GM12892 (cell line): Measurements from ENCODE around the gene TEKT1.
"Not testable (repeated sequence)": the region's sequence is repeated elsewhere in the genome, so short reads cannot be mapped to it uniquely, and the experiment has no call there.

Experiments used
- DNase-seq: peaks from one replicate; pipeline ENCODE4 v3.0.0; 2011; ENCODE audit not compliant: insufficient read length
- FAIRE-seq: peaks from 2 replicates; lab custom pipeline; 2011; peaks lifted over from hg19 to GRCh38; lab: Jason Lieb, UNC
- POLR2A ChIP-seq: IDR thresholded peaks from 2 replicates; pipeline ENCODE4 v1.6.1; 2011; ENCODE audit warnings: low read depth, low read length, control low read depth
- POLR2AphosphoS5 ChIP-seq: IDR thresholded peaks from 2 replicates; pipeline ENCODE4 v1.6.1; 2011; ENCODE audit warnings: low read depth, low read length, control low read depth
- TAF1 ChIP-seq: IDR thresholded peaks from 2 replicates; pipeline ENCODE4 v1.6.1; 2011; ENCODE audit warnings: low read depth, mild to moderate bottlenecking, control low read depth, low read length, borderline replicate concordance

TEKT1 gene

DNA sequence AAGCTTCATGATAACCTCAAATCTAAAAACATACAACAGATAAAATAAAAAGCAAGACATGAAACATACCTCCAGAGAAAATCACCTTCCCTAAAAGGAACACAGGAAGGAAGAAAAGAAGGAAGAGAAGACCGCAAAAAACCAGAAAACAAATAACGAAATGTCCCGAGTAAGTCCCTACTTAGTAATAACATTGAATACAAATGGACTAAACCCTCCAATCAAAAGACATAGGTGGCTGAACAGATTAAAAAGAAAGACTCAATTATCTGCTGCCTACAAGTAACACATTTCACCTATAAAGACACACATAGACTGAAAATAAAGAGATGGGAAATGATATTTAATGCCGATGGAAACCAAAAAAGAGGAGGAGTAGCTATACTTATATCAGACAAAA is 49.3 kb downstream of the TEKT1 start:
- no peak for FAIRE-seq
- no peak for DNase-seq
- TF ChIP-seq POLR2AphosphoS5: no peak
- TF ChIP-seq POLR2A: no peak
- TF ChIP-seq TAF1: no peak

GRCh38 chr17:6780886-6781285 is 50.6 kb downstream of the TEKT1 start:
- no peak for DNase-seq
- FAIRE-seq: no peak
- TF ChIP-seq TAF1 (no peak), POLR2A (no peak)

DNA sequence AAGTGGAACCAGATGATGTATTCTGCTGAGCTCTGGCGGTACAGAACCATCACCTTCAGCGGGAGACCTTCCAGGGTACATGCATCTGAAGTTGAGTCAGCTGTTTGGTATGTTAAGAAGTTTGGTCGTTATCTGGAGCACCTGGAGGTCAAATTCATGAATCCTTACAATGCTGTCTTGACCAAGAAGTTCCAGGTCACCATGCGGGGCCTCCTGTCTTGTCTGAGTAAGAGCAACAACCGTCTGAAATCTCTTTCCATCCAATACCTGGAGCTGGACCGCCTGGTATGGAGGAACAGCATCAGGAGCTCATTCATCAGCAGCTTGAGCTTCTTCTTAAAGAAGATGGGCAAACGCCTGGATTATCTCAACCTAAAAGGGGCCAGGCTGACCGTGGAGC is 51.5 kb downstream of the TEKT1 start:
- TF ChIP-seq POLR2AphosphoS5: no peak
- no peak for TF ChIP-seq TAF1
- TF ChIP-seq POLR2A: no peak
- DNase-seq: no peak
- no peak for FAIRE-seq

GRCh38 chr17:6779411-6779810 is 52.1 kb downstream of the TEKT1 start:
- DNase-seq: no peak
- TF ChIP-seq TAF1: no peak
- TF ChIP-seq POLR2AphosphoS5: no peak
- TF ChIP-seq POLR2A: no peak
- FAIRE-seq: no peak

DNA sequence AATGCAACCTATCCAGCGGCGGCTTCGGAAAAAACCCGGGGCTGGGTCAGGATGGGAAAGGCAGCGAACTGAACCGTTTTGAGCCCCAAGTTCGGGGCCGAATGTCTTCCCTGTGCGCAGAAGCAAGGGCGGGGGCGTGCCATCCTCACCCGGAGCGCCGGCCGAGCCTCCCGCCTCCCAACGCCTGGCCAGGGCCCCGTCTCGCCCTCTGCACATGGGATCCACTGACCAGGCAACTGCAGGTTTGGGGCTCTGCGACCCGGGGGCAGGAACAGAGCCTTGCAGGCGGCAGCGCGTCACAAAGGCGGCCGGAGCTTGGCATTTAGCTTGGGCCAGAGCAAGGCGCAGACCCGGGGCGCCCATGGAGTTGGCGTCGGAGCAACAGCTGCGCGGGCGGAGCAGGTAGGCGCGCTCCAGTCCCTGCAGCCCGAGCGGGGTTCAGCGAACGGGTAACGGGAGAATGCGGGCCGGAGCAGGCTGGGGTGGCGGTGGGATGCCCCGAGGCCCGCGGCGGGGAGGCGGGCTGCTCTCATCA is 55.6 kb downstream of the TEKT1 start, which contains the start of gene FBXO39:
TSS of gene FBXO39 (plus strand) at position 345 of the 535 bp plus-strand sequence. CDS start 3,654 bp downstream, outside the sequence.
- FAIRE-seq (no peak), DNase-seq (no peak)
- no peak; the same call in 1 of the 2 replicates for TF ChIP-seq POLR2AphosphoS5
- TF ChIP-seq POLR2A: no peak; the same call in 1 of the 2 replicates
- no peak for TF ChIP-seq TAF1

DNA sequence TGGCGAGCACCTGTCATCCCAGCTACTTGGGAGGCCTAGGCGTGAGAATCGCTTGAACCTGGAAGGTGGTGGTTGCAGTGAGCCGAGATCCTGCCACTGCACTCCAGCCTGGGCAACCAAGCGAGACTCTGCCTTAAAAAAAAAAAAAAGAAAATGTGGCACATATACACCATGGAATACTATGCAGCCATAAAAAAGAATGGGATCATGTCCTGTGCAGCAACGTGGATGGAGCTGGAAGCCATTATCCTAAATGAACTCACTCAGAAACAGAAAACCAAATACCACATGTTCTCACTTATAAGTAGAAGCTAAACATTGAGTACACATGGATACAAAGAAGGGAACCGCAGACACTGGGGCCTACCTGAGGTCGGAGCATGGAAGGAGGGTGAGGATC is 56.6 kb downstream of the TEKT1 start:
- not testable (repeated sequence) for FAIRE-seq, DNase-seq

DNA sequence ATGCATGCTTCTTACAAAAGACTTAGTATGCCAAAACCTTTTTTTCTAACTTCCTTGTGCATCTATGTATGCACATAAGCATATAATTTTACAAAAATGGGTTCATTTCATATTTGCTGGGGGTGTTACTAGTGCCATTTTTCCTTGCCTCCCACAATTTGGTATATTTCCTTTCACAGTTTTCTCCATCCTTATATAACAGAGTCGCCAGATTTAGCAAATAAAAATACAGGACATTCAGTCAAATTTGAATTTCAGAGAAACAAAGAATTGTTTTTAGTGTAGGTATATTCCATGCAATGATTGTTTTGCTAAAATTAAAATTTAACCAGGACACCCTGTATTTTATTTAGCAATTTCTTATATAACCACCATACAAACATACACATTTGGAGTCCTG is 59.5 kb downstream of the TEKT1 start:
- DNase-seq (no peak), FAIRE-seq (no peak)
- TF ChIP-seq TAF1: no peak
- TF ChIP-seq POLR2AphosphoS5: no peak
- TF ChIP-seq POLR2A: no peak

DNA sequence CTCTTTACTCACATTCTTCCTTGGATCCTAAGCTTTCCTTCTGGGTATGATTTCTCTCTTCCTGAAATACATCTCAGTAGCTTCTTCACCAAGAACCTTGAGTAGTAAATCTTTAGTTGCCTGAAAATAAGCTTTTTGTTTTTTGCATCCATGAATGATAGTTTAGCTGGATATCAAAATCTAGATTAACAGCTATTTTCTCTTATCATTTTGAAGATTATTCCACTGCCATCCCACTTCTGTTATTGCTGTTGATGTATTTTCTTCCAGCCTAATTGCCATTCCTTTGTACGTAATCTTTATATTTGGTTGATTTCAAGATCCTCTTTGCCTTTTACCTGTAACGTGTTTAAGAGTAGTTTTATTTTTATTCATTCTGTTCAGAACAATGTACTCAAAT is 63.1 kb downstream of the TEKT1 start:
- DNase-seq: no peak

DNA sequence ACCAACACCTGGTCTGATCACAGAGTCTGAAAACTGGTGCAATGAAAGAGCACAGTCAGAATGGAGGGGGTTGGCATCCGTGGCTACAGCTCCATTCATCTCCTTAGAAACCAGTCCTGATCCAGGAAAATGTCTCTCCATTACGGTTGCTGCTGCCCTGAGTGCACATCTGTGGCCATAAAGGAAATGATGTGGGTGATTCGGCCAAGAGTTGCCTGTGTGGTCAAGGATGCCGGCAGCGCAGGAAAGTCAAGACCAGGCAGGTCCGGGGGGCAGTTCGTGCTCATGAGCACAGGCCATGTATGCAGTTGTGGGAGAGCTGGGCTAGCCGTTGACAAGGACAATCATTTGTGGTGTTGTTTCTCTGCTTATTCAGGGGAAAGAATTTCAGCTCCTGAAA is 69.8 kb downstream of the TEKT1 start:
- TF ChIP-seq TAF1: no peak
- no peak for TF ChIP-seq POLR2A
- TF ChIP-seq POLR2AphosphoS5: peak; percentile 39; the same call in 1 of the 2 replicates
- FAIRE-seq (no peak), DNase-seq (no peak)

More for the DNA sequence above, 63.1 kb downstream of the TEKT1 start:
- no peak for FAIRE-seq
- TF ChIP-seq POLR2A (no peak), TAF1 (no peak), POLR2AphosphoS5 (no peak)

GRCh38 chr17:6757747-6758146 is 73.8 kb downstream of the TEKT1 start:
- FAIRE-seq (peak; percentile 48), DNase-seq (no peak)
- TF ChIP-seq TAF1 (no peak), POLR2AphosphoS5 (0 out of 2 replicates have a peak, but pooled peaks have one; percentile 29)

DNA sequence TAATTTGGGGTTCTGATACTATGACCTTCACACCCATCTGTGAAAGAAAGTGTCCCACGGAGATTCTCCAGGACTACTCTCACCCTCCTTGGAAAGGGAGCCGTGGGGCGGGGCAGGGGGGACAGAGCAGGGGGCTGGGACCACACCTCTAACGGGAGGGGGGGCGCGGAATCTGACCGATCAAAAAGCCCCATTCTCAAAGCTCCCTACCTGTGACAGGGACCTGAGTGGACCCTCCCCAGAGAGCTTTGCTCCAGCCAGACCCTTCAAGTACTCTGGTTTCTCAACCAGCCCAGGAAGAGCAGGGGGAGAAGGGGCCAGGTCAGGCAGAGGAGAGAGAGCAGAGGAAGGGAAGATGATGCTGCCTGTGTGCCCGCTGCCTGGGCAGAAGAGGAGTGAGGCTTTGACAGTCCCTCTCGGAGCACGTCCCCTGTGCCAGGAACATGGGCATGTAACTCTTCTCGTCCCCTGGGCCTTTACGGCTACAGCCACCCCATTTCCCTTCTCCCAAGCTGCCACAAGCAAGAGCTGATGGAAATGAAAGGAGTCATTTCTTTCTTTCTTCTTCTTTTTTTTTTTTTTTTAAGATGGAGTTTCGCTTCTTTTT is 75.0 kb downstream of the TEKT1 start:
- DNase-seq (no peak), FAIRE-seq (no peak)

DNA sequence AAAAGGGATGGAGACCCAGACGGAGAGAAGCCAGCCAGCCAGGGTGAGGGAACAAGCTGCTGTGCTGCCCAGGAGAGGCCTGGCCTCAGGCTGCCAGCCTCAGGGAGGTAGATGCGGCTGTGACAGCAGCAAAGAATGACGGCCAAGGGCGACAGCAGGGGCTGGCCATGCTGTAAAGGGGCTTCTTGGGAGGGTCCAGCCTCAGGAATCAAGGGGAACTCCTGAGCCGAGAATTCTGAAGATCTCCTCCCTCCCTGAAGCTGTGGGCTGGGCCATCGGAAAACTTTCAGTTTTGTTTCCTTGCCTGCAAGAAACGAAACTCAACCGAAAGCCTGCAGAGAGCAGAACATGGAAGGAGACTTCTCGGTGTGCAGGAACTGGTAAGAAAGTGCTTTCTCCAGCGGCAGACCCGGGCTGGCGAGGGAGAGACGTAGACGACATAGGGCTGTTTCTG is 75.8 kb downstream of the TEKT1 start, which contains the start of gene XAF1:
TSS of gene XAF1 (plus strand) at position 316 of the 454 bp plus-strand sequence. CDS start at position 349, 33 bp downstream.
- TF ChIP-seq POLR2A (peak; percentile 84), TAF1 (peak; percentile 18; the same call in 1 of the 2 replicates), POLR2AphosphoS5 (peak; percentile 67)
- DNase-seq (no peak), FAIRE-seq (peak; percentile 89)

More for the DNA sequence above, 75.0 kb downstream of the TEKT1 start:
- TF ChIP-seq TAF1 (no peak), POLR2A (no peak), POLR2AphosphoS5 (peak; percentile 35; the same call in 1 of the 2 replicates)
